GM08714 (cell line): ENCODE measurements around the gene SEPTIN12.

ENCODE experiments used
- H3K4me3 ChIP-seq: fragments of 200-500 bp; sonication (Bioruptor generic); 2 replicates; pipeline ENCODE4 v1.5.1; 2014; ENCODE audit warnings: mild to moderate bottlenecking, low read length, inconsistent platforms
- ZNF274 ChIP-seq: IDR thresholded peaks from 2 replicates; pipeline ENCODE4 v1.6.1; 2012; ENCODE audit warnings: mild to moderate bottlenecking, low read depth, low read length

Gene SEPTIN12

GRCh38 chr16:4813251-4814003 is 25.3 kb upstream of the SEPTIN12 start:
- TF ChIP-seq ZNF274: no peak
- H3K4me3 ChIP-seq: no peak overlapping the region

GRCh38 chr16:4811773-4812172 is 23.6 kb upstream of the SEPTIN12 start:
- no peak for TF ChIP-seq ZNF274
- H3K4me3 ChIP-seq: no peak overlapping the region

GRCh38 chr16:4811242-4811641 is 23.1 kb upstream of the SEPTIN12 start:
- no peak for TF ChIP-seq ZNF274
- no peak overlapping the region for H3K4me3 ChIP-seq

GRCh38 chr16:4806280-4806679 is 18.1 kb upstream of the SEPTIN12 start:
- TF ChIP-seq ZNF274: no peak
- H3K4me3 ChIP-seq: no peak overlapping the region

GRCh38 chr16:4805231-4805630 is 17.1 kb upstream of the SEPTIN12 start:
- no peak for TF ChIP-seq ZNF274
- H3K4me3 ChIP-seq: no peak overlapping the region

- no peak for TF ChIP-seq ZNF274
- no peak overlapping the region for H3K4me3 ChIP-seq
These were observed 16.0 kb upstream of the SEPTIN12 start for GRCh38 chr16:4803898-4804762.

- no peak for TF ChIP-seq ZNF274
- no peak overlapping the region; the same call in 1 of the 2 replicates for H3K4me3 ChIP-seq
These were observed 15.3 kb upstream of the SEPTIN12 start for GRCh38 chr16:4803401-4803844.

- peak overlapping the region; percentile 57 for H3K4me3 ChIP-seq
- no peak for TF ChIP-seq ZNF274
These were observed 14.6 kb upstream of the SEPTIN12 start for GRCh38 chr16:4802659-4803287.

- no peak for TF ChIP-seq ZNF274
These were observed 14.0 kb upstream of the SEPTIN12 start, which contains the start of gene ROGDI for GRCh38 chr16:4801962-4802658. Gene ROGDI (minus strand): TSS chr16:4802633. CDS start chr16:4802571, 62 bp downstream.

GRCh38 chr16:4801051-4801961 is 13.2 kb upstream of the SEPTIN12 start:
- peak overlapping the region; percentile 57; the same call in 1 of the 2 replicates for H3K4me3 ChIP-seq
- TF ChIP-seq ZNF274: no peak

More at GRCh38 chr16:4801962-4802658, 14.0 kb upstream of the SEPTIN12 start, which contains the start of gene ROGDI:
- H3K4me3 ChIP-seq: peak within 1 kb of the TSS; percentile 57

GRCh38 chr16:4800290-4801041 is 12.3 kb upstream of the SEPTIN12 start:
- no peak for TF ChIP-seq ZNF274
- peak overlapping the region; percentile 29; the same call in 1 of the 2 replicates for H3K4me3 ChIP-seq
